Measurements from ENCODE around the gene SLC24A3. TPM values are rescaled to one million over a fixed set of nuclear protein-coding genes. Genes with fewer than 3 reads are reported as not detected.
A peak's percentile ranks its signal among the peaks of the same experiment; 100 is the strongest.

The SLC24A3 gene
- total and polyA plus RNA-seq, 2 experiments from 2014 or later: 0.48 to 1.7 TPM

GRCh38 chr20:19406381-19406780 lies 193.9 kb downstream of the SLC24A3 start:
- H3K9me2 ChIP-seq (replicated peaks; ENCODE audit: insufficient read depth): no peaks in the 10 kb centered on the region
- WGBS (ENCODE audit: low lambda C conversion rate, missing lambda C conversion rate): 92% methylated on average over 2 of the region's 2 CpGs

GRCh38 chr20:19407196-19407595 lies 194.8 kb downstream of the SLC24A3 start:
- H3K4me2 ChIP-seq: no peak overlapping the region
- H3K27me3 ChIP-seq: no peaks in the 10 kb centered on the region
- no peak overlapping the region for H2AFZ ChIP-seq
- no peaks in the 10 kb centered on the region for H3K36me3 ChIP-seq (replicated peaks; ENCODE audit: insufficient read depth, low read depth)
- H4K20me1 ChIP-seq (ENCODE audit: insufficient read depth, poor library complexity, severe bottlenecking): no peaks in the 10 kb centered on the region
- no peaks in the 10 kb centered on the region for H3K9me3 ChIP-seq (ENCODE audit: low read depth)
- DNase-seq (ENCODE audit: low spot score): no peak
- peaks cover 20% of the 10 kb centered on the region for H3K4me1 ChIP-seq (ENCODE audit: insufficient read depth)
- WGBS (ENCODE audit: low lambda C conversion rate, missing lambda C conversion rate): 89% methylated on average over 8 of the region's 8 CpGs
- no peaks in the 10 kb centered on the region for H3K9me2 ChIP-seq (replicated peaks; ENCODE audit: insufficient read depth)
- no peaks in the 10 kb centered on the region for H3K79me2 ChIP-seq
- peak overlapping the region; percentile 18 for H3K27ac ChIP-seq
- TF ChIP-seq EZH2phosphoT487 (IDR thresholded peaks at IDR 0.05; ENCODE audit: low read depth, severe bottlenecking, unreplicated experiment): no peak
- TF ChIP-seq, protein P1, sequence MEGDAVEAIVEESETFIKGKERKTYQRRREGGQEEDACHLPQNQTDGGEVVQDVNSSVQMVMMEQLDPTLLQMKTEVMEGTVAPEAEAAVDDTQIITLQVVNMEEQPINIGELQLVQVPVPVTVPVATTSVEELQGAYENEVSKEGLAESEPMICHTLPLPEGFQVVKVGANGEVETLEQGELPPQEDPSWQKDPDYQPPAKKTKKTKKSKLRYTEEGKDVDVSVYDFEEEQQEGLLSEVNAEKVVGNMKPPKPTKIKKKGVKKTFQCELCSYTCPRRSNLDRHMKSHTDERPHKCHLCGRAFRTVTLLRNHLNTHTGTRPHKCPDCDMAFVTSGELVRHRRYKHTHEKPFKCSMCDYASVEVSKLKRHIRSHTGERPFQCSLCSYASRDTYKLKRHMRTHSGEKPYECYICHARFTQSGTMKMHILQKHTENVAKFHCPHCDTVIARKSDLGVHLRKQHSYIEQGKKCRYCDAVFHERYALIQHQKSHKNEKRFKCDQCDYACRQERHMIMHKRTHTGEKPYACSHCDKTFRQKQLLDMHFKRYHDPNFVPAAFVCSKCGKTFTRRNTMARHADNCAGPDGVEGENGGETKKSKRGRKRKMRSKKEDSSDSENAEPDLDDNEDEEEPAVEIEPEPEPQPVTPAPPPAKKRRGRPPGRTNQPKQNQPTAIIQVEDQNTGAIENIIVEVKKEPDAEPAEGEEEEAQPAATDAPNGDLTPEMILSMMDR (IDR thresholded peaks at IDR 0.05; ENCODE audit: poor library complexity): no peak
- no peak for TF ChIP-seq EZH2 (IDR thresholded peaks at IDR 0.05; ENCODE audit: borderline replicate concordance)
- H3K4me3 ChIP-seq: no peak overlapping the region

More at GRCh38 chr20:19406381-19406780, 193.9 kb downstream of the SLC24A3 start:
- Histone ChIP-seq H3K9me3 (ENCODE audit: low read depth) (no peaks in the 10 kb centered on the region), H4K20me1 (ENCODE audit: insufficient read depth, poor library complexity, severe bottlenecking) (no peaks in the 10 kb centered on the region), H2AFZ (no peak overlapping the region), H3K79me2 (no peaks in the 10 kb centered on the region), H3K27me3 (no peaks in the 10 kb centered on the region), H3K4me2 (no peak overlapping the region), H3K27ac (peak overlapping the region; percentile 18), H3K36me3 (replicated peaks; ENCODE audit: insufficient read depth, low read depth) (no peaks in the 10 kb centered on the region), H3K4me3 (no peak overlapping the region), H3K4me1 (ENCODE audit: insufficient read depth) (peaks cover 20% of the 10 kb centered on the region)
- no peak for DNase-seq (ENCODE audit: low spot score)
- TF ChIP-seq, protein P1 (IDR thresholded peaks at IDR 0.05; ENCODE audit: poor library complexity): no peak
- TF ChIP-seq EZH2phosphoT487 (IDR thresholded peaks at IDR 0.05; ENCODE audit: low read depth, severe bottlenecking, unreplicated experiment) (no peak), EZH2 (IDR thresholded peaks at IDR 0.05; ENCODE audit: borderline replicate concordance) (no peak)

- H3K27ac ChIP-seq: peak overlapping the region; percentile 18
- TF ChIP-seq, protein P1 (IDR thresholded peaks at IDR 0.05; ENCODE audit: poor library complexity): no peak
- no peak for TF ChIP-seq EZH2 (IDR thresholded peaks at IDR 0.05; ENCODE audit: borderline replicate concordance)
- no peak for TF ChIP-seq EZH2phosphoT487 (IDR thresholded peaks at IDR 0.05; ENCODE audit: low read depth, severe bottlenecking, unreplicated experiment)
- DNase-seq (ENCODE audit: low spot score): peak; percentile 31
- H3K27me3 ChIP-seq: no peaks in the 10 kb centered on the region
- H3K4me1 ChIP-seq (ENCODE audit: insufficient read depth): peaks cover 20% of the 10 kb centered on the region
- H4K20me1 ChIP-seq (ENCODE audit: insufficient read depth, poor library complexity, severe bottlenecking): no peaks in the 10 kb centered on the region
- H3K4me3 ChIP-seq: no peak overlapping the region
- 52% methylated on average over 4 of the region's 4 CpGs for WGBS (ENCODE audit: low lambda C conversion rate, missing lambda C conversion rate)
- no peak overlapping the region for H3K4me2 ChIP-seq
- H3K9me3 ChIP-seq (ENCODE audit: low read depth): no peaks in the 10 kb centered on the region
- no peaks in the 10 kb centered on the region for H3K36me3 ChIP-seq (replicated peaks; ENCODE audit: insufficient read depth, low read depth)
- no peak overlapping the region for H2AFZ ChIP-seq
- no peaks in the 10 kb centered on the region for H3K9me2 ChIP-seq (replicated peaks; ENCODE audit: insufficient read depth)
- H3K79me2 ChIP-seq: no peaks in the 10 kb centered on the region
These were observed 195.3 kb downstream of the SLC24A3 start for GRCh38 chr20:19407736-19408135.

GRCh38 chr20:19408971-19409370 lies 196.5 kb downstream of the SLC24A3 start:
- WGBS (ENCODE audit: low lambda C conversion rate, missing lambda C conversion rate): 64% methylated on average over 4 of the region's 4 CpGs

More at GRCh38 chr20:19408971-19409370, 196.5 kb downstream of the SLC24A3 start:
- Histone ChIP-seq H3K4me1 (ENCODE audit: insufficient read depth) (peaks cover 17% of the 10 kb centered on the region), H4K20me1 (ENCODE audit: insufficient read depth, poor library complexity, severe bottlenecking) (no peaks in the 10 kb centered on the region), H2AFZ (no peak overlapping the region), H3K4me2 (no peak overlapping the region), H3K27me3 (no peaks in the 10 kb centered on the region), H3K4me3 (no peak overlapping the region), H3K27ac (peak overlapping the region; percentile 39), H3K36me3 (replicated peaks; ENCODE audit: insufficient read depth, low read depth) (no peaks in the 10 kb centered on the region), H3K9me2 (replicated peaks; ENCODE audit: insufficient read depth) (no peaks in the 10 kb centered on the region), H3K9me3 (ENCODE audit: low read depth) (no peaks in the 10 kb centered on the region), H3K79me2 (no peaks in the 10 kb centered on the region)
- TF ChIP-seq, protein P1 (IDR thresholded peaks at IDR 0.05; ENCODE audit: poor library complexity): no peak
- TF ChIP-seq EZH2phosphoT487 (IDR thresholded peaks at IDR 0.05; ENCODE audit: low read depth, severe bottlenecking, unreplicated experiment) (no peak), EZH2 (IDR thresholded peaks at IDR 0.05; ENCODE audit: borderline replicate concordance) (no peak)
- no peak for DNase-seq (ENCODE audit: low spot score)
